ENCODE measurements around the gene MICAL3.

The MICAL3 gene

GRCh38 chr22:17831501-17832251 lies 192.7 kb downstream of the MICAL3 start (continued):
- TF ChIP-seq CSRNP3 (CRISPR knock-in tag; IDR thresholded peaks at IDR 0.05) (no peak), ZNF565 (CRISPR knock-in tag; conservative IDR thresholded peaks at IDR 0.05; ENCODE audit: low read depth) (no peak)

- TF ChIP-seq OSR1 (CRISPR knock-in tag; IDR thresholded peaks at IDR 0.05) (no peak), TOX (CRISPR knock-in tag; IDR thresholded peaks at IDR 0.05; ENCODE audit: borderline replicate concordance) (no peak), RARB (CRISPR knock-in tag; IDR thresholded peaks at IDR 0.05) (no peak), PPARA (CRISPR knock-in tag; IDR thresholded peaks at IDR 0.05; ENCODE audit: borderline replicate concordance) (no peak), CSDC2 (CRISPR knock-in tag; IDR thresholded peaks at IDR 0.05) (no peak), ZFP30 (CRISPR knock-in tag; IDR thresholded peaks at IDR 0.05) (no peak), BACH2 (CRISPR knock-in tag; IDR thresholded peaks at IDR 0.05; ENCODE audit: borderline replicate concordance) (no peak), ZNF70 (CRISPR knock-in tag; IDR thresholded peaks at IDR 0.05) (no peak), ZC3H10 (CRISPR knock-in tag; IDR thresholded peaks at IDR 0.05) (no peak), PATZ1 (CRISPR knock-in tag; IDR thresholded peaks at IDR 0.05; ENCODE audit: borderline replicate concordance) (no peak), SNAI2 (CRISPR knock-in tag; IDR thresholded peaks at IDR 0.05) (no peak), ISL1 (CRISPR knock-in tag; IDR thresholded peaks at IDR 0.05) (no peak), ARNTL (CRISPR knock-in tag; IDR thresholded peaks at IDR 0.05; ENCODE audit: borderline replicate concordance, low read depth) (no peak), ESRRG (CRISPR knock-in tag; IDR thresholded peaks at IDR 0.05) (no peak), ZNF565 (CRISPR knock-in tag; conservative IDR thresholded peaks at IDR 0.05; ENCODE audit: low read depth) (no peak), ZNF8 (CRISPR knock-in tag; IDR thresholded peaks at IDR 0.05) (no peak), CSRNP3 (CRISPR knock-in tag; IDR thresholded peaks at IDR 0.05) (no peak), TSHZ2 (CRISPR knock-in tag; IDR thresholded peaks at IDR 0.05) (no peak), GLIS3 (CRISPR knock-in tag; IDR thresholded peaks at IDR 0.05) (no peak)
- ATAC-seq, result peak; percentile 96
Measured at GRCh38 chr22:17830043-17830961, 194.1 kb downstream of the MICAL3 start.

- peak; percentile 25 for ATAC-seq
- TF ChIP-seq OSR1 (CRISPR knock-in tag; IDR thresholded peaks at IDR 0.05) (no peak), CSDC2 (CRISPR knock-in tag; IDR thresholded peaks at IDR 0.05) (no peak), TCF4 (CRISPR knock-in tag; IDR thresholded peaks at IDR 0.05; ENCODE audit: borderline replicate concordance) (no peak), POU6F1 (CRISPR knock-in tag; IDR thresholded peaks at IDR 0.05; ENCODE audit: borderline replicate concordance, low read depth) (no peak), PATZ1 (CRISPR knock-in tag; IDR thresholded peaks at IDR 0.05; ENCODE audit: borderline replicate concordance) (no peak), CSRNP3 (CRISPR knock-in tag; IDR thresholded peaks at IDR 0.05) (no peak), ZC3H10 (CRISPR knock-in tag; IDR thresholded peaks at IDR 0.05) (no peak), ZFP30 (CRISPR knock-in tag; IDR thresholded peaks at IDR 0.05) (no peak), RARB (CRISPR knock-in tag; IDR thresholded peaks at IDR 0.05) (no peak), TOX (CRISPR knock-in tag; IDR thresholded peaks at IDR 0.05; ENCODE audit: borderline replicate concordance) (no peak), GLIS3 (CRISPR knock-in tag; IDR thresholded peaks at IDR 0.05) (no peak)
Measured at GRCh38 chr22:17829695-17830042, 194.7 kb downstream of the MICAL3 start.
